Activated CD4-positive, alpha-beta T cell treated with anti-CD3 and anti-CD28 coated beads, Interleukin-2, amount 10 ng/mL, durations not matched to agents 24 days and 14 days (primary cell): ENCODE measurements around the gene RAPGEF1. TPM values are rescaled to one million over a fixed set of nuclear protein-coding genes. Genes with fewer than 3 reads are reported as not detected.

Experiments
- DNase-seq: peaks from one replicate; pipeline ENCODE4 v3.0.0; 2022
- H3K27ac Mint-ChIP-seq: one replicate; pipeline ENCODE4 v1.8.0; 2022; ENCODE audit warnings: mild to moderate bottlenecking, mixed read lengths
- H3K27me3 Mint-ChIP-seq: one replicate; pipeline ENCODE4 v1.8.0; 2022; ENCODE audit warnings: mixed read lengths
- H3K36me3 Mint-ChIP-seq: one replicate; pipeline ENCODE4 v1.8.0; 2022; ENCODE audit warnings: low read depth, mild to moderate bottlenecking, mixed read lengths
- H3K4me1 Mint-ChIP-seq: one replicate; pipeline ENCODE4 v1.8.0; 2021; ENCODE audit warnings: mixed read lengths
- H3K4me3 Mint-ChIP-seq: one replicate; pipeline ENCODE4 v1.8.0; 2022; ENCODE audit warnings: mild to moderate bottlenecking, moderate library complexity, mixed read lengths
- H3K9me3 Mint-ChIP-seq: one replicate; pipeline ENCODE4 v1.8.0; 2021; ENCODE audit warnings: mixed read lengths
- intact Hi-C: fragments of 100-400 bp; cut with micrococcal nuclease; formaldehyde crosslinking; loops from one replicate; pipeline ENCODE4 v1.15.1; 2023
- total RNA-seq: library from RNA; stranded (reverse); gene quantifications from 2 replicates; pipeline ENCODE4 v1.2.3, GENCODE V29; 2022

Gene RAPGEF1
- total RNA-seq, 1 donor from 2014 or later, result 153 TPM

GRCh38 chr9:131597246-131597645 is 142.6 kb downstream of the RAPGEF1 start:
- H3K9me3 Mint-ChIP-seq, result no peaks in the 10 kb centered on the region
- intact Hi-C loops, result no loop called here
- H3K4me1 Mint-ChIP-seq, result peaks cover 2% of the 10 kb centered on the region
- H3K4me3 Mint-ChIP-seq, result no peak overlapping the region
- H3K36me3 Mint-ChIP-seq, result peaks cover 51% of the 10 kb centered on the region
- H3K27ac Mint-ChIP-seq, result no peak overlapping the region
- no peaks in the 10 kb centered on the region for H3K27me3 Mint-ChIP-seq
- no peak for DNase-seq

DNA sequence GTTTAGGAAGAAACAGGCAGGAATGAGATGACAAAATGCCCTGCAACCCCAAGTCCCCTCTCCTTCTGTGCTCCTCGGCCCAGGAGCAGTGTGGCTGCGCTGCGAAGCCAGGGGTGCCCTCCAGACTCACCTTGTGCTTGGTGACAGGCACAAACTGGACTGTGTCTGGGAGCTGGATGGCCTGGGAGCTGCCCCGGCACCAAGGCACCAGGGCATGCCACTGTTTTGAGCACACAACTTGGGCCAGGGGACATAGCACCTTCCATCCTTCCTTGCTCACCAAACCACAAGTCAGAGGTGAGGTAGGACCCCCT is 143.5 kb downstream of the RAPGEF1 start:
- H3K4me1 Mint-ChIP-seq, result peaks cover 7% of the 10 kb centered on the region
- no peak for DNase-seq
- peaks cover 52% of the 10 kb centered on the region for H3K36me3 Mint-ChIP-seq
- no peak overlapping the region for H3K27ac Mint-ChIP-seq
- no peaks in the 10 kb centered on the region for H3K9me3 Mint-ChIP-seq
- H3K27me3 Mint-ChIP-seq, result no peaks in the 10 kb centered on the region
- no peak overlapping the region for H3K4me3 Mint-ChIP-seq
- intact Hi-C loops, result no loop called here

DNA sequence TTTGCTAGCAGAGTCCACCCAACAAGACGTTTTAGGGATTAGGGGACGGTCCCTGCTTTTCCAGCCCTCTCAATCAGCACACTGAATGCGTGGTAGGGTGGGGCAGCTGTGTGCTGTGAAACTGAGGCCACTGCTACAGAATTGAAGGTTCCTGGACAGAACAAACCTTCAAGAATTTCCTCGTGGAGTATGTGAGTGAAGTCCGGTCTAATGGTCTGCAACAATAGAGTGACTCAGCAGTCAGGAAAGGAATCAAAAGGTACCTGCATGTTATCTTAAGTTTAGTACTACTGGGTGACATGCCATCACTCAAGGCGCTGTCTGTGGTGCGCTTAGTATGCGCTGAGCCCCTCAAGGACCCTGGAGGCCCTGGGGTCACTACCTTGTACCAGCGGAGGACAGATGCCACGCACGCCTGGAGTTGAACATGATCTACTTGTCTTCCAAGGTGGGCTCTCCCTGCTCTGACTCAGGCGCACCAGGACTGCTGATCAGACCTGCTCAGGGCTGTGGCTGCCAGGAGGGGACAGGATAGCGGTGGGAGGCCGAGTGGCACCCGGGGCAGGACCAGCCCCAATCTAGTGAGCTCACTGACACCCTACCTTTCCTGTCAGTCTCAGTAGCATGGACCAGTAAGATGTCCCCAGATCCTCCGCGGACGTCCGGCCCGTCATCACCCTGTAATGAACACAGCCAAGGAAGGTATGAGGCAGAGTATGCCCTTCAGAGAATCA is 144.0 kb downstream of the RAPGEF1 start:
- intact Hi-C loops, result no loop called here
- H3K36me3 Mint-ChIP-seq, result peaks cover 53% of the 10 kb centered on the region
- no peaks in the 10 kb centered on the region for H3K9me3 Mint-ChIP-seq
- H3K27me3 Mint-ChIP-seq, result no peaks in the 10 kb centered on the region
- DNase-seq, result no peak
- H3K4me3 Mint-ChIP-seq, result no peak overlapping the region
- H3K27ac Mint-ChIP-seq, result no peak overlapping the region
- peaks cover 12% of the 10 kb centered on the region for H3K4me1 Mint-ChIP-seq

GRCh38 chr9:131594906-131595665 is 144.8 kb downstream of the RAPGEF1 start:
- Mint-ChIP-seq H3K36me3 (peaks cover 54% of the 10 kb centered on the region), H3K9me3 (no peaks in the 10 kb centered on the region), H3K27ac (no peak overlapping the region), H3K4me3 (no peak overlapping the region), H3K27me3 (no peaks in the 10 kb centered on the region), H3K4me1 (peaks cover 20% of the 10 kb centered on the region)
- intact Hi-C loops, result loop anchor here (5.0 kb wide), 1 partner anchor 32 kb away; no protein-coding TSS in a partner anchor
- no peak for DNase-seq

- intact Hi-C loops, result loop anchor here (5.0 kb wide), 1 partner anchor 33 kb away; no protein-coding TSS in a partner anchor
- H3K27me3 Mint-ChIP-seq, result no peaks in the 10 kb centered on the region
Measured at GRCh38 chr9:131593936-131594665, 145.8 kb downstream of the RAPGEF1 start.

GRCh38 chr9:131593091-131593820 is 146.6 kb downstream of the RAPGEF1 start:
- Mint-ChIP-seq H3K27ac (no peak overlapping the region), H3K36me3 (peaks cover 49% of the 10 kb centered on the region), H3K9me3 (no peaks in the 10 kb centered on the region), H3K4me1 (peaks cover 20% of the 10 kb centered on the region), H3K4me3 (no peak overlapping the region), H3K27me3 (no peaks in the 10 kb centered on the region)
- no peak for DNase-seq
- intact Hi-C loops, result loop anchor here (5.0 kb wide), 1 partner anchor 34 kb away; no protein-coding TSS in a partner anchor

More at GRCh38 chr9:131593936-131594665, 145.8 kb downstream of the RAPGEF1 start:
- DNase-seq, result no peak
- Mint-ChIP-seq H3K36me3 (peaks cover 50% of the 10 kb centered on the region), H3K4me3 (no peak overlapping the region), H3K4me1 (peaks cover 20% of the 10 kb centered on the region), H3K27ac (no peak overlapping the region), H3K9me3 (no peaks in the 10 kb centered on the region)

DNA sequence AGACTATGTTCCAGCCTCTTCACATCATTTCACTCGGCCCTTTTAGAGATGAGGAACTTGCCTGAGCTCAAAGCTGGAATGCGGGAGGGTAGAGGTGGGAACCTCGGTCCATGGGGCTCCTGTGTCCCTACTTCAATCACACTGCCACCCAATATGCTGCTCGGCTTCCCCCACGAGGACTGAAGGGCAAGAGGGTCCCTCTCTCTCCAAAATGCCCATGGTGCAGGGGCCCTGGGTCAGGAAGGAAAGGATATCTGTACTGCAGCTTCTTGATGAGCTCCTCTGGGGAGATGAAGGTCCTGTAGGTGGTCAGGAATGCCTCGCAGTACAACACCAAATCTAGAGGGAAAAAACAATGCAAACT is 148.0 kb downstream of the RAPGEF1 start:
- Mint-ChIP-seq H3K27me3 (no peaks in the 10 kb centered on the region), H3K36me3 (peaks cover 58% of the 10 kb centered on the region), H3K4me1 (peaks cover 27% of the 10 kb centered on the region), H3K4me3 (no peak overlapping the region), H3K9me3 (no peaks in the 10 kb centered on the region), H3K27ac (peak overlapping the region; percentile 59)
- intact Hi-C loops, result loop anchor here (1.0 to 5.0 kb wide), 3 partner anchors 35 to 155 kb away; partner anchors contain the start of gene RAPGEF1
- no peak for DNase-seq

GRCh38 chr9:131590907-131591844 is 148.7 kb downstream of the RAPGEF1 start:
- H3K36me3 Mint-ChIP-seq, result peaks cover 64% of the 10 kb centered on the region
- H3K27ac Mint-ChIP-seq, result peak overlapping the region; percentile 87
- intact Hi-C loops, result loop anchor here (1.0 to 5.0 kb wide), 3 partner anchors 36 to 156 kb away; partner anchors contain the start of gene RAPGEF1
- peaks cover 33% of the 10 kb centered on the region for H3K4me1 Mint-ChIP-seq
- H3K4me3 Mint-ChIP-seq, result peak overlapping the region; percentile 15
- DNase-seq, result peak; percentile 92
- H3K27me3 Mint-ChIP-seq, result no peaks in the 10 kb centered on the region
- H3K9me3 Mint-ChIP-seq, result no peaks in the 10 kb centered on the region

DNA sequence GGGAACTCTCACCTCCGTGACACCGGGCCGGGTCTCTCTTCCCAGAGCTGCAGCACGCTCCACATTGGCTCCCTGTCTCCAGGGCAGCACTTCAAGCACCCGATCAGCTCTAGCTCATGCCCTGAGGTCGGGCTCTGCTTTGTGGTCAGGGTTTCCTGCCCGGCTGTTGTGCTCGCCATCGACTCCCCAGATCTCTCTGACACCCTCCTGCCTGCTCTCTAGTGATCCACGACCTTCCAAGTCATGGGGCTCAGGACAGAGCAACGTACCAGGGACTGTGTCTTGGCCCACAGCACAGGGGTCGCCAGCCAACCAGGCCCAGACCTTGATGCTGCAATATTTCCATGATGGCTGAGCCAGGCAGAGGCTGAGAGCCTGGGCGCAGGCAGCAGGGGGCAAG is 149.4 kb downstream of the RAPGEF1 start:
- no peaks in the 10 kb centered on the region for H3K9me3 Mint-ChIP-seq
- peaks cover 62% of the 10 kb centered on the region for H3K36me3 Mint-ChIP-seq
- no peaks in the 10 kb centered on the region for H3K27me3 Mint-ChIP-seq
- H3K4me1 Mint-ChIP-seq, result peaks cover 41% of the 10 kb centered on the region
- DNase-seq, result peak; percentile 74
- H3K27ac Mint-ChIP-seq, result peak overlapping the region; percentile 87
- intact Hi-C loops, result loop anchor here (5.0 kb wide), 1 partner anchor 37 kb away; no protein-coding TSS in a partner anchor
- peak overlapping the region; percentile 15 for H3K4me3 Mint-ChIP-seq

DNA sequence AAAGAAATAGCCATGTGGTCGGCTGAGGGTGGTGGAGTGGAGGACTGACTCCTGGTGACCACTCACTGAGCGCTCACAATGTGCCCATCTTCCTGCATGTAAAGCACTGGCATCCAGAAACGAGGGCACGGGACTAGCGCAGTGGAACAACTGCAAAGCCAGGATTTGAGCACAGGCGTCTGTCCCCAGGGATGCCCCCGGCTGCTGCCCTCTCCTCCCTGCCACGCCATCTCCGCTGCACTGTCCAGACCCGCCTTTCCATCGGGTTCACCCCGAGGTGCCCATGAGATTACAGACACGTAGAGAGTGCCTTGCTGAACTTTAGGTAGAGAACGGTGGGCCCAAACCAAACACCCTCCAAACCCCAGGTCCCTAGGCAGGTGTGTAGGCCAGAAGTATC is 149.9 kb downstream of the RAPGEF1 start:
- intact Hi-C loops, result loop anchor here (5.0 kb wide), 1 partner anchor 37 kb away; no protein-coding TSS in a partner anchor
- Mint-ChIP-seq H3K4me1 (peaks cover 45% of the 10 kb centered on the region), H3K27me3 (no peaks in the 10 kb centered on the region), H3K9me3 (no peaks in the 10 kb centered on the region), H3K4me3 (no peak overlapping the region), H3K27ac (peak overlapping the region; percentile 87), H3K36me3 (peaks cover 62% of the 10 kb centered on the region)
- no peak for DNase-seq

DNA sequence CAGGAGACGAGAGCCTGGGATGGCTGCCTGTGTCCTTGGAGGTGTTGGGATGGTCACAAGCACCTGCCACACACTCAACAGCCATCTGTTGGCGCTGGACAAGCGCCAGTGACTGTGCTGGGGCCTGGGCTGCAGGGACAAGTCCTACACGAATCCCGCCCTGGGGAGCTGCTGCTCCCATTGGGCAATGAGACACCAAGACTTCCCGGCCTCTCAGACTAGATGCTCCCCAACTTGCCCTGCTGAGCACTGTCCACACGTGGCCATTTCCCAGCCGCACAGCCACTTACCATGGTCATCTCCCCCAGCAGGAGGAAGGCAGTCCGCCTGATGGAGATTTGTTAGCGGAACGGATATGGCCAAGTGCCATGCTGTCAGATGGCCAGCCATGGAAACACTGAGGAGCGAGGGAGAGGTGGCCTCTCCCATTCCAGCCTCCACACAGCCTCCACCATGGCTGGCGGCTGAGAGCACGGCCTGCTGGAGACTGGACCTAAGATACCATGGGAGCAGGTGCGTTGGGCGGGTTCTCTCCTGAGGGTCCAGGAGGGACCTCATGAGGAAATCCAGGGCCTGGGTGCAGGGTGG is 150.7 kb downstream of the RAPGEF1 start:
- Mint-ChIP-seq H3K36me3 (peaks cover 67% of the 10 kb centered on the region), H3K4me3 (no peak overlapping the region)

DNA sequence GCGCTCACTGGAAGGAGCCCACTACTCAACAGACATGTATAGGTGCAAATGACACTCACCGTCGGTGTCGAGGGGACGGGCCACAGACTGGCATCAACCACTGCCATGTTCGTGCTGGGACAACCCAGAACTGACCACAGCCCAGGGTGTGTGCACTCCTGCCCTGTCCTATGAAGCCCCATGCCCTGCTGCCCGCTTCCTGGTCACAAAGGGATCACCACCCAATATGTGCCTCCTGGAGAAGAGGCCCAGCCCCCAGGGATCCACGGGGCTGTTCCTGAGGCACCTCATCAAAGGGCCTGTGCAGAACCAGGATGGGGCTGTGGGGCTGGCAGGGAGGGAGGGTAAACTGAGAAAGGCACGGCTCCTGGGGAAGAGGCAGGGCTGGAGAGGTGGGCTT is 151.5 kb downstream of the RAPGEF1 start:
- Mint-ChIP-seq H3K27me3 (no peaks in the 10 kb centered on the region), H3K4me3 (no peak overlapping the region), H3K36me3 (peaks cover 67% of the 10 kb centered on the region), H3K27ac (no peak overlapping the region), H3K4me1 (peaks cover 47% of the 10 kb centered on the region), H3K9me3 (no peaks in the 10 kb centered on the region)
- intact Hi-C loops, result no loop called here
- DNase-seq, result no peak

More for the DNA sequence above, 150.7 kb downstream of the RAPGEF1 start:
- H3K9me3 Mint-ChIP-seq, result no peaks in the 10 kb centered on the region
- H3K4me1 Mint-ChIP-seq, result peaks cover 47% of the 10 kb centered on the region
- intact Hi-C loops, result no loop called here
- no peak overlapping the region for H3K27ac Mint-ChIP-seq
- DNase-seq, result no peak
- no peaks in the 10 kb centered on the region for H3K27me3 Mint-ChIP-seq
